ENCODE measurements around the gene SULT1C3. TPM values are rescaled to one million over a fixed set of nuclear protein-coding genes. Genes with fewer than 3 reads are reported as not detected.

The SULT1C3 gene
- total and polyA plus RNA-seq, 2 of the 8 experiments (the other 6 are each of a cell fraction or from before 2014, with no cell fraction given): not detected

GRCh38 chr2:108280466-108280865 is 40.7 kb downstream of the SULT1C3 start:
- Histone ChIP-seq H3K27ac (ENCODE audit: low read depth, low read length) (no peak overlapping the region), H2BK15ac (ENCODE audit: low read length) (no peak overlapping the region), H4K91ac (replicated peaks; ENCODE audit: insufficient read length, low read length) (no peak overlapping the region), H2BK12ac (ENCODE audit: low read depth, low read length) (no peak overlapping the region), H3K23me2 (ENCODE audit: low read depth, low read length) (no peaks in the 10 kb centered on the region), H3K4me1 (replicated peaks in 1 of 4; ENCODE audit: control insufficient read depth in 3 of 4, insufficient read depth in 4 of 4, low read length in 3 of 4) (no peaks in the 10 kb centered on the region), H3K4me3 (ENCODE audit: extremely low read depth in 1 of 4, insufficient read depth in 2 of 4, low read depth in 3 of 4, low read length in 4 of 4) (no peak overlapping the region), H2AK5ac (ENCODE audit: low read depth, low read length) (no peak overlapping the region), H4K8ac (ENCODE audit: extremely low read depth, insufficient read depth, low read length) (no peak overlapping the region), H3K4me2 (ENCODE audit: insufficient read depth in 1 of 2, low read depth in 2 of 2, low read length in 2 of 2) (no peak overlapping the region), H2AFZ (ENCODE audit: low read length) (no peak overlapping the region; the same call in 1 of the 2 replicates), H3K36me3 (ENCODE audit: control insufficient read depth in 2 of 4, insufficient read depth in 4 of 4, low read length in 3 of 4) (no peaks in the 10 kb centered on the region), H3K56ac (replicated peaks; ENCODE audit: insufficient read length, low read depth, low read length) (no peak overlapping the region), H3K79me1 (ENCODE audit: low read depth, low read length) (no peaks in the 10 kb centered on the region), H4K20me1 (replicated peaks in 1 of 2; ENCODE audit: control insufficient read depth in 1 of 2, insufficient read depth in 2 of 2, low read length in 2 of 2) (no peaks in the 10 kb centered on the region), H2BK5ac (ENCODE audit: low read depth, low read length) (no peak overlapping the region), H3K9me3 (ENCODE audit: insufficient read depth in 2 of 2, low read depth in 1 of 2, low read length in 1 of 2) (no peaks in the 10 kb centered on the region), H4K5ac (ENCODE audit: insufficient read length, low read depth, low read length) (no peak overlapping the region), H3K9ac (replicated peaks in 1 of 4; ENCODE audit: extremely low read depth in 1 of 4, low read depth in 3 of 4, low read length in 3 of 4) (no peak overlapping the region), H3K79me2 (ENCODE audit: control insufficient read depth in 1 of 2, insufficient read depth in 2 of 2, low read length in 2 of 2) (no peaks in the 10 kb centered on the region), H3K14ac (ENCODE audit: insufficient read length) (no peak overlapping the region), H3K27me3 (replicated peaks in 1 of 4; ENCODE audit: control insufficient read depth in 3 of 4, extremely low read depth in 1 of 4, insufficient read depth in 3 of 4, low read length in 3 of 4) (no peaks in the 10 kb centered on the region), H2BK20ac (ENCODE audit: low read length) (no peak overlapping the region), H3K18ac (ENCODE audit: extremely low read depth, low read length) (no peak overlapping the region), H3K4ac (replicated peaks; ENCODE audit: insufficient read length, low read depth, low read length) (no peak overlapping the region), H2BK120ac (replicated peaks; ENCODE audit: low read depth, low read length) (no peak overlapping the region), H3K23ac (ENCODE audit: insufficient read length) (no peak overlapping the region)
- DNase-seq (ENCODE audit: low read depth in 1 of 2, low spot score in 2 of 2) (no peak), FAIRE-seq (no peak)
- 65% methylated on average over 3 of the region's 3 CpGs; no CpG with 5 or more reads in 1 of the 2 experiments for WGBS, 2 experiments (ENCODE audit: extremely low coverage in 1 of 2, insufficient coverage in 1 of 2, insufficient read length in 1 of 2, insufficient replicate concordance in 2 of 2, low coverage in 1 of 2, low lambda C conversion rate in 2 of 2, missing lambda C conversion rate in 1 of 2)
- POLR2A ChIA-PET (ENCODE audit: partially characterized antibody): interaction anchor here (1.0 kb wide), 1 partner anchor 9 kb away, joined by 3 read pairs; the partner anchor contains the start of gene SULT1C2
- CTCF ChIA-PET (ENCODE audit: partially characterized antibody): interaction anchor here (1.4 to 1.5 kb wide), 2 partner anchors 86 to 356 kb away, joined by 3 to 4 read pairs; no protein-coding TSS in a partner anchor
- no peak for TF ChIP-seq BRCA1 (IDR thresholded peaks at IDR 0.05; ENCODE audit: low read depth, low read length)
- TF ChIP-seq NANOG (IDR thresholded peaks at IDR 0.05; ENCODE audit: insufficient read depth, low read depth, low read length, poor library complexity, severe bottlenecking): no peak
- no peak for TF ChIP-seq SP2 (IDR thresholded peaks at IDR 0.05; ENCODE audit: low read length)
- no peak for TF ChIP-seq JUND (IDR thresholded peaks at IDR 0.05; ENCODE audit: low read length)
- TF ChIP-seq BACH1 (IDR thresholded peaks at IDR 0.05; ENCODE audit: low read length): no peak
- TF ChIP-seq BCL11A (IDR thresholded peaks at IDR 0.05; ENCODE audit: low read depth in 2 of 2, low read length in 2 of 2): no peak
- no peak for TF ChIP-seq RFX5 (IDR thresholded peaks at IDR 0.05; ENCODE audit: borderline replicate concordance, low read depth, low read length)
- TF ChIP-seq HDAC2 (IDR thresholded peaks at IDR 0.05; ENCODE audit: borderline replicate concordance in 1 of 2, low read depth in 2 of 2, low read length in 2 of 2): no peak
- TF ChIP-seq MAX (IDR thresholded peaks at IDR 0.05): no peak
- TF ChIP-seq JUN (IDR thresholded peaks at IDR 0.05; ENCODE audit: low read depth, low read length): no peak

All from H1 (cell line).